ENCODE data around the gene EVL. TPM values are rescaled to one million over a fixed set of nuclear protein-coding genes. Genes with fewer than 3 reads are reported as not detected.

Gene EVL
- total RNA-seq, 1 donor from 2014 or later = 159 TPM

- H3K27ac Mint-ChIP-seq = peak overlapping the region; percentile 61
- H3K36me3 Mint-ChIP-seq = peaks cover 14% of the 10 kb centered on the region
- TF ChIP-seq CTCF (conservative IDR thresholded peaks at IDR 0.05) = no peak
- no peak for DNase-seq (ENCODE audit: extremely low spot score, unreplicated experiment)
- H3K9me3 Mint-ChIP-seq = peaks cover 9% of the 10 kb centered on the region
- no peaks in the 10 kb centered on the region for H3K27me3 Mint-ChIP-seq
- no peak overlapping the region for H3K4me3 Mint-ChIP-seq
- peaks cover 60% of the 10 kb centered on the region for H3K4me1 Mint-ChIP-seq (ENCODE audit: unreplicated experiment)
Measured at GRCh38 chr14:100067971-100068959, 3.0 kb downstream of the EVL start.

DNA sequence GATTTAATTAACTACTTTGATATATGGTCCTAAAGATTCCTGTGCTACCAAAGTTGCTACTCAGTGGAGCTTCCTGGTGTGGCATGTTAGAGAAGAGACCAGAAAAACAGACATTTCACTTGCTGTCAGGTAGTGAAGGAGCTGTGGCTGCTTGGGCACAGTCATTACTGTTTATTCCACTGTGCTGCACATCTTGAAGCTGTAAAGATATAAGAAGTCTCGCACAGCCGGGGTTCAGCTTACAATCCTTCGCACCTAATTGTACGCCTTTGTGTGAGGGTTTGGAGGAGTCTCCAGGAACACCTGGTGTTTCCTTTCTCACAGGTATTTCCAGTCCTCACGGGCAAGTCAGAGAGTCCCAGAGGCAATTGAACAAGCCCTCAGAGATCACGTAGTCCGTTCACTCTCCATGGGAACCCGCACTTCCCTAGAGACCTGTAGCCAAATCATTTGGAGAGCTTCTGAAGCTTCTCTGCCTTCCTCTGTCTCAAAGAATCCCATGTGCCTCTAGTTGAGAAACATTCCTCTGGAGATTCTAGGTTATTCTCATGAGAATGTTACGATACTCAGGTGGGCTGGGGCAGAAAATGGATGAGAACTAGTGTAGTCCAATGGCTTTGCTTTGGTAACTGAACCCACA is 4.1 kb downstream of the EVL start:
- Mint-ChIP-seq H3K27ac (peak overlapping the region; percentile 17), H3K4me1 (ENCODE audit: unreplicated experiment) (peaks cover 60% of the 10 kb centered on the region), H3K27me3 (no peaks in the 10 kb centered on the region), H3K4me3 (no peak overlapping the region), H3K36me3 (peaks cover 14% of the 10 kb centered on the region), H3K9me3 (peaks cover 9% of the 10 kb centered on the region)
- no peak for TF ChIP-seq CTCF (conservative IDR thresholded peaks at IDR 0.05)
- no peak for DNase-seq (ENCODE audit: extremely low spot score, unreplicated experiment)

DNA sequence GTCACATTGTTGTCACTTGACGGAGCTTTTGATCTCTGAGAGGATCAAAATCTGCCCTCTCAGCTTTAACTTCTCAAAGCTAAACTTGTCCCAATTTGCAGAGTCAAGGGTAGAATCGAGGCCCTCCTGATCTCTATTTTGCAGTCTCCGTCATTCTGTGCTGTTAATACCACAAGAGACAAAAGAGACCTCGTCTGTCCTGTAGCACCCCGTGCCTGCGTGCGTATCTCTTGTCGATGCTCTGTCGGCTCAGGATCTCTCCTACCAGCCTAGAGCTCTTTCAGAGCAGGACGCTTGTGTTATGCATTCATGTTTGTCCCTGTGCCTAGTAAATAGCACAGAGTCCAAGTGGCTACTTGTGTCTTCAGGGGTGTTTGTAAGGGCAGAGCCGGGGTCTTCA is 5.1 kb downstream of the EVL start:
- Mint-ChIP-seq H3K27ac (no peak overlapping the region), H3K36me3 (peaks cover 14% of the 10 kb centered on the region), H3K9me3 (peaks cover 9% of the 10 kb centered on the region)

DNA sequence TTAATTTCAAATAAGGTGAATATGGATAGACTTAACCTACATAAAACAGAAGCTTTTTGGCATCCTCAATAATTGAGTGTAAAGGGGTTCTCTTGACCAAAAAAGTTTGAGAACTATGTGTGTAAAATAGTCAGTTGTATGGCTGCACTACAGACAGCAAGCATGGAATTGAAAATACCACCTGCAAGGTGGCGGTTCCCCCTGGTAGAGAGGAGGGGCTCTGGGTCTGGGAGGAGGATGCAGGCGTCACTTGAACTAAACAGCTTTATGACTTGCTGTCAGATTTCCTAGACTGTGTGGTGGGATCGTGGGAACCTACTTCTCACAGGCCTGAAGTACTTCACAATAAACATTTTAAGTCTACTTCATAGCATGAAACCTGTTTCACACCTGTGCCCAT is 6.3 kb downstream of the EVL start:
- H3K4me1 Mint-ChIP-seq (ENCODE audit: unreplicated experiment) = peaks cover 56% of the 10 kb centered on the region
- no peak overlapping the region for H3K27ac Mint-ChIP-seq
- no peak for DNase-seq (ENCODE audit: extremely low spot score, unreplicated experiment)
- H3K36me3 Mint-ChIP-seq = peaks cover 14% of the 10 kb centered on the region
- no peaks in the 10 kb centered on the region for H3K27me3 Mint-ChIP-seq
- TF ChIP-seq CTCF (conservative IDR thresholded peaks at IDR 0.05) = no peak
- H3K9me3 Mint-ChIP-seq = peaks cover 9% of the 10 kb centered on the region
- H3K4me3 Mint-ChIP-seq = no peak overlapping the region

More for the DNA sequence above, 5.1 kb downstream of the EVL start:
- DNase-seq (ENCODE audit: extremely low spot score, unreplicated experiment) = no peak
- no peak for TF ChIP-seq CTCF (conservative IDR thresholded peaks at IDR 0.05)
- Mint-ChIP-seq H3K27me3 (no peaks in the 10 kb centered on the region), H3K4me3 (no peak overlapping the region), H3K4me1 (ENCODE audit: unreplicated experiment) (peaks cover 65% of the 10 kb centered on the region)

DNA sequence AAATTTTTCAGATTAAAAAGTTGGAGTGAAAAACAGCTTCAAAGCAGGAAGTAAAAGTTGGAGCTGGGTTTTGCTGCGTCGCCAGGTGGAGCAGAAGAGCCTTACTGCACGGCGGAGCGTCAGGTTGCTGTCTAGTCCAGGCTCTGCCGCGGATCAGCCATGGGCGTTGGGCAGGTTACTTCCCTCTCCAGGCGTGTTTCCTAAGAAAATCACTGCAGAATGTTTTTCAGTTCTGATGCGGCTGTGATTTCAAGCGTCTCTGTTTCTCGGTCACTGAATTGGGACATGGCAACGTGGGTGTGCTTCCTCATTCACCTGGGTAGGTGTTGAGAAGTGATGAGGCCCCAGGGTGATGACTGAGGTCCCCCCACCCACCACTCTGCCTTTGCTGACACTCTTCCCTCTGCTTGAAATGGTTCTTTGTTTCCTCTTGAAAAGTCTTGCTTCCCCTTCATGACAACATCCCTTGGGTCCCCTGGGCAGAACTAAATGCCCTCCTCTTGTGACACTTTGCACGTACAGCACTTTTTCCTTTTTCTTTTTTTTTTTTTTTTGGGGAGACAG is 7.6 kb downstream of the EVL start:
- Mint-ChIP-seq H3K4me1 (ENCODE audit: unreplicated experiment) (peaks cover 53% of the 10 kb centered on the region), H3K27ac (peak overlapping the region; percentile 63), H3K9me3 (peaks cover 14% of the 10 kb centered on the region), H3K27me3 (no peaks in the 10 kb centered on the region), H3K36me3 (peaks cover 17% of the 10 kb centered on the region), H3K4me3 (no peak overlapping the region)
- no peak for TF ChIP-seq CTCF (conservative IDR thresholded peaks at IDR 0.05)
- DNase-seq (ENCODE audit: extremely low spot score, unreplicated experiment) = no peak

Data from type B pancreatic cell (in vitro differentiated cells).